ENCODE results near the gene PIGQ. TPM values are rescaled to one million over a fixed set of nuclear protein-coding genes. Genes with fewer than 3 reads are reported as not detected.

PIGQ gene
- total and polyA plus RNA-seq, 2 of the 8 experiments (the other 6 are each of a cell fraction or from before 2014, with no cell fraction given) = 36.0 to 49.2 TPM

GRCh38 chr16:569445-570254 lies at the start of gene PIGQ (continued):
- TF ChIP-seq TCF12 (IDR thresholded peaks at IDR 0.05; ENCODE audit: low read depth, low read length) (no peak), MAFK (IDR thresholded peaks at IDR 0.05; ENCODE audit: low read depth, low read length) (no peak), KDM4A (IDR thresholded peaks at IDR 0.05; ENCODE audit: low read depth, low read length, severe bottlenecking) (peak; percentile 64), ZNF274 (IDR thresholded peaks at IDR 0.05; ENCODE audit: borderline replicate concordance, extremely low read depth, low read length) (no peak), CEBPB (IDR thresholded peaks at IDR 0.05; ENCODE audit: low read depth, low read length) (no peak), RAD21 (IDR thresholded peaks at IDR 0.05 in 1 of 2, conservative IDR thresholded peaks at IDR 0.05 in 1 of 2; ENCODE audit: low read depth in 2 of 2, low read length in 2 of 2) (no peak), KDM5A (IDR thresholded peaks at IDR 0.05; ENCODE audit: low read length) (no peak), JUN (IDR thresholded peaks at IDR 0.05; ENCODE audit: low read depth, low read length) (no peak), CHD1 (IDR thresholded peaks at IDR 0.05; ENCODE audit: low read depth, low read length) (no peak), TAF7 (optimal IDR thresholded peaks at IDR 0.05; ENCODE audit: borderline replicate concordance, low read depth, low read length) (peak; percentile 25), CHD2 (IDR thresholded peaks at IDR 0.05; ENCODE audit: low read length) (no peak), EZH2 (IDR thresholded peaks at IDR 0.05; ENCODE audit: low read depth, low read length, severe bottlenecking) (no peak), HDAC6 (IDR thresholded peaks at IDR 0.05; ENCODE audit: low read depth, low read length) (no peak), RBBP5 (IDR thresholded peaks at IDR 0.05; ENCODE audit: borderline replicate concordance, low read depth, low read length) (0 out of 2 replicates have a peak, but pooled peaks have one; percentile 12), SIX5 (IDR thresholded peaks at IDR 0.05; ENCODE audit: low read depth, low read length) (no peak), POLR2AphosphoS5 (IDR thresholded peaks at IDR 0.05; ENCODE audit: low read depth, low read length) (0 out of 2 replicates have a peak, but pooled peaks have one; percentile 36), JUND (IDR thresholded peaks at IDR 0.05; ENCODE audit: low read length) (no peak), EGR1 (IDR thresholded peaks at IDR 0.05; ENCODE audit: borderline replicate concordance, low read depth, low read length) (no peak; the same call in 1 of the 2 replicates), GTF2F1 (IDR thresholded peaks at IDR 0.05; ENCODE audit: borderline replicate concordance, low read depth, low read length) (no peak), EP300 (IDR thresholded peaks at IDR 0.05; ENCODE audit: borderline replicate concordance in 1 of 2, low read depth in 2 of 2, low read length in 2 of 2) (no peak), SRF (IDR thresholded peaks at IDR 0.05; ENCODE audit: low read depth, low read length) (no peak), BCL11A (IDR thresholded peaks at IDR 0.05; ENCODE audit: low read depth in 2 of 2, low read length in 2 of 2) (no peak), ASH2L (IDR thresholded peaks at IDR 0.05; ENCODE audit: low read length) (no peak), POU5F1 (IDR thresholded peaks at IDR 0.05; ENCODE audit: low read depth, low read length) (no peak), NANOG (IDR thresholded peaks at IDR 0.05; ENCODE audit: insufficient read depth, low read depth, low read length, poor library complexity, severe bottlenecking) (no peak)

Data from H1 (cell line).